Stimulated activated memory B cell treated with anti-CD40 and anti-IgM and Interleukin-4, amounts not matched to agents 10 μg/mL and 1 μg/mL and 100 μg/mL, for 72 hours (primary cell): ENCODE measurements around the gene WDR31.
"Not testable (repeated sequence)": the region's sequence is repeated elsewhere in the genome, so short reads cannot be mapped to it uniquely, and the experiment has no call there.

Experiments
- ATAC-seq: fragments of 150-1000 bp; cut with Tn5 transposase; 2 replicates; pipeline ENCODE4 v1.10.0; 2021
- H3K27ac Mint-ChIP-seq: one replicate; pipeline ENCODE4 v1.8.0; 2022; ENCODE audit warnings: mild to moderate bottlenecking, mixed read lengths
- H3K27me3 Mint-ChIP-seq: one replicate; pipeline ENCODE4 v1.8.0; 2022; ENCODE audit warnings: mixed read lengths
- H3K36me3 Mint-ChIP-seq: one replicate; pipeline ENCODE4 v1.8.0; 2022; ENCODE audit warnings: mixed read lengths
- H3K4me1 Mint-ChIP-seq: one replicate; pipeline ENCODE4 v1.8.0; 2022; ENCODE audit warnings: mixed read lengths
- H3K4me3 Mint-ChIP-seq: one replicate; pipeline ENCODE4 v1.8.0; 2022; ENCODE audit warnings: mild to moderate bottlenecking, moderate library complexity, mixed read lengths
- H3K9me3 Mint-ChIP-seq: one replicate; pipeline ENCODE4 v1.8.0; 2022; ENCODE audit warnings: mixed read lengths

Gene WDR31

GRCh38 chr9:113298924-113299770 lies 40.9 kb downstream of the WDR31 start:
- H3K27ac Mint-ChIP-seq = no peak overlapping the region

GRCh38 chr9:113298311-113298710 lies 41.8 kb downstream of the WDR31 start:
- H3K4me3 Mint-ChIP-seq = no peak overlapping the region
- ATAC-seq = no peak
- peaks cover 9% of the 10 kb centered on the region for H3K4me1 Mint-ChIP-seq
- no peaks in the 10 kb centered on the region for H3K36me3 Mint-ChIP-seq
- no peak overlapping the region for H3K27ac Mint-ChIP-seq
- no peaks in the 10 kb centered on the region for H3K9me3 Mint-ChIP-seq
- peaks cover 16% of the 10 kb centered on the region for H3K27me3 Mint-ChIP-seq

More at GRCh38 chr9:113298924-113299770, 40.9 kb downstream of the WDR31 start:
- no peak for ATAC-seq
- Mint-ChIP-seq H3K4me1 (peaks cover 9% of the 10 kb centered on the region), H3K27me3 (peaks cover 19% of the 10 kb centered on the region), H3K36me3 (no peaks in the 10 kb centered on the region), H3K9me3 (no peaks in the 10 kb centered on the region), H3K4me3 (no peak overlapping the region)

- Mint-ChIP-seq H3K4me1 (peaks cover 9% of the 10 kb centered on the region), H3K27ac (peak overlapping the region; percentile 41), H3K9me3 (no peaks in the 10 kb centered on the region), H3K4me3 (no peak overlapping the region), H3K27me3 (peaks cover 3% of the 10 kb centered on the region), H3K36me3 (no peaks in the 10 kb centered on the region)
- ATAC-seq = no peak
Observed at GRCh38 chr9:113296796-113297558, 43.1 kb downstream of the WDR31 start.

- H3K36me3 Mint-ChIP-seq, ATAC-seq, H3K4me1 Mint-ChIP-seq, H3K27ac Mint-ChIP-seq, H3K4me3 Mint-ChIP-seq, H3K9me3 Mint-ChIP-seq, H3K27me3 Mint-ChIP-seq: not testable (repeated sequence)
Observed at GRCh38 chr9:113296247-113296646, 43.8 kb downstream of the WDR31 start.

- Mint-ChIP-seq H3K4me1 (peaks cover 9% of the 10 kb centered on the region), H3K4me3 (no peak overlapping the region), H3K9me3 (no peaks in the 10 kb centered on the region), H3K27me3 (no peaks in the 10 kb centered on the region), H3K36me3 (peaks cover 32% of the 10 kb centered on the region), H3K27ac (no peak overlapping the region)
- no peak for ATAC-seq
Observed at GRCh38 chr9:113293285-113293878, 46.7 kb downstream of the WDR31 start.

GRCh38 chr9:113290052-113290607 lies 49.9 kb downstream of the WDR31 start:
- peaks cover 57% of the 10 kb centered on the region for H3K36me3 Mint-ChIP-seq
- H3K4me1 Mint-ChIP-seq = no peaks in the 10 kb centered on the region
- ATAC-seq = no peak
- no peaks in the 10 kb centered on the region for H3K27me3 Mint-ChIP-seq
- H3K4me3 Mint-ChIP-seq = no peak overlapping the region
- no peaks in the 10 kb centered on the region for H3K9me3 Mint-ChIP-seq
- H3K27ac Mint-ChIP-seq = no peak overlapping the region

GRCh38 chr9:113289091-113289490 lies 51.0 kb downstream of the WDR31 start:
- Mint-ChIP-seq H3K4me3 (no peak overlapping the region), H3K9me3 (no peaks in the 10 kb centered on the region), H3K4me1 (no peaks in the 10 kb centered on the region), H3K36me3 (peaks cover 65% of the 10 kb centered on the region), H3K27ac (no peak overlapping the region), H3K27me3 (no peaks in the 10 kb centered on the region)
- no peak for ATAC-seq

GRCh38 chr9:113281356-113281755 lies 58.7 kb downstream of the WDR31 start:
- no peak overlapping the region for H3K27ac Mint-ChIP-seq
- H3K9me3 Mint-ChIP-seq = no peaks in the 10 kb centered on the region
- peaks cover 21% of the 10 kb centered on the region for H3K4me1 Mint-ChIP-seq
- H3K27me3 Mint-ChIP-seq = no peaks in the 10 kb centered on the region
- no peak for ATAC-seq
- H3K4me3 Mint-ChIP-seq = no peak overlapping the region
- H3K36me3 Mint-ChIP-seq = peaks cover 62% of the 10 kb centered on the region

GRCh38 chr9:113278840-113279239 lies 61.2 kb downstream of the WDR31 start:
- Mint-ChIP-seq H3K36me3 (peaks cover 49% of the 10 kb centered on the region), H3K27ac (peak overlapping the region; percentile 8), H3K9me3 (no peaks in the 10 kb centered on the region), H3K4me1 (peaks cover 21% of the 10 kb centered on the region), H3K4me3 (no peak overlapping the region), H3K27me3 (no peaks in the 10 kb centered on the region)
- no peak for ATAC-seq

- Mint-ChIP-seq H3K9me3 (no peaks in the 10 kb centered on the region), H3K27me3 (no peaks in the 10 kb centered on the region), H3K27ac (no peak within 1 kb of the TSS), H3K36me3 (peaks cover 26% of the 10 kb centered on the region), H3K4me1 (peaks cover 8% of the 10 kb centered on the region), H3K4me3 (no peak within 1 kb of the TSS)
- ATAC-seq = peak; percentile 100
Observed at GRCh38 chr9:113275157-113276131, 64.6 kb downstream of the WDR31 start, which contains the start of the genes CDC26 and PRPF4. TSS of gene CDC26 (minus strand) at chr9:113275572. CDS start at chr9:113272507, 3,065 bp downstream. TSS of gene PRPF4 (plus strand) at chr9:113275658. CDS start at chr9:113275744, 86 bp downstream.

- Mint-ChIP-seq H3K36me3 (peaks cover 26% of the 10 kb centered on the region), H3K27ac (no peak overlapping the region), H3K4me1 (peaks cover 4% of the 10 kb centered on the region), H3K9me3 (no peaks in the 10 kb centered on the region), H3K27me3 (no peaks in the 10 kb centered on the region), H3K4me3 (no peak overlapping the region)
- peak; percentile 35 for ATAC-seq
Observed at GRCh38 chr9:113274474-113275156, 65.5 kb downstream of the WDR31 start.

GRCh38 chr9:113269871-113270270 lies 70.2 kb downstream of the WDR31 start:
- ATAC-seq = no peak
- no peaks in the 10 kb centered on the region for H3K9me3 Mint-ChIP-seq
- H3K4me3 Mint-ChIP-seq = no peak overlapping the region
- no peaks in the 10 kb centered on the region for H3K27me3 Mint-ChIP-seq
- H3K27ac Mint-ChIP-seq = no peak overlapping the region
- H3K4me1 Mint-ChIP-seq = peaks cover 5% of the 10 kb centered on the region
- peaks cover 39% of the 10 kb centered on the region for H3K36me3 Mint-ChIP-seq

GRCh38 chr9:113269355-113269754 lies 70.7 kb downstream of the WDR31 start:
- H3K27me3 Mint-ChIP-seq = no peaks in the 10 kb centered on the region
- peaks cover 5% of the 10 kb centered on the region for H3K4me1 Mint-ChIP-seq
- peaks cover 40% of the 10 kb centered on the region for H3K36me3 Mint-ChIP-seq
- H3K4me3 Mint-ChIP-seq = no peak overlapping the region
- ATAC-seq = no peak
- no peak overlapping the region for H3K27ac Mint-ChIP-seq
- H3K9me3 Mint-ChIP-seq = no peaks in the 10 kb centered on the region
